HG02610 (cell line): Measurements from ENCODE around the gene PRKCH.

Experiments
- ATAC-seq: cut with Tn5 transposase; IDR thresholded peaks from one replicate; pipeline ENCODE4 v1.9.1; 2021; ENCODE audit warnings: mild to moderate bottlenecking, moderate library complexity; ENCODE audit not compliant: unreplicated experiment

PRKCH gene

DNA sequence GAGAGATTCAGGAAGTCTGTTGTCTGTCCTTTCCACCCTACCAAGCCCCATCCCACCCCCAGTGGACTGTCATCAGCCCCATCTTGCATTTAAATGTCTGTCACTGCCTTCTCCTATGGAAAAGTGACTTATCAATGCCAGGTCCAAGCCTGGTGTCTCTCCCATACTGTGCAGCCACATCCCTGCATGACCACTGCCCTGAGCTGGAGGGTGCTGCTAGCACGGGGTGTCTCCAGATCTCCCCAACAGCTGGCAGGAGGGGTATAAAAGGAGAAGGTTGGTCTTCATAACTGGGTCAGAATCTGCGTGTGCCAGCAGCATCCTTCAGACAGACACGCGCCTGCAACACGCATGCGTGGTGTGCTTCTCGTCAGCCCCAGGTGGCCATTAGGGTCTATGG is 219.6 kb downstream of the PRKCH start:
- ATAC-seq = no peak

DNA sequence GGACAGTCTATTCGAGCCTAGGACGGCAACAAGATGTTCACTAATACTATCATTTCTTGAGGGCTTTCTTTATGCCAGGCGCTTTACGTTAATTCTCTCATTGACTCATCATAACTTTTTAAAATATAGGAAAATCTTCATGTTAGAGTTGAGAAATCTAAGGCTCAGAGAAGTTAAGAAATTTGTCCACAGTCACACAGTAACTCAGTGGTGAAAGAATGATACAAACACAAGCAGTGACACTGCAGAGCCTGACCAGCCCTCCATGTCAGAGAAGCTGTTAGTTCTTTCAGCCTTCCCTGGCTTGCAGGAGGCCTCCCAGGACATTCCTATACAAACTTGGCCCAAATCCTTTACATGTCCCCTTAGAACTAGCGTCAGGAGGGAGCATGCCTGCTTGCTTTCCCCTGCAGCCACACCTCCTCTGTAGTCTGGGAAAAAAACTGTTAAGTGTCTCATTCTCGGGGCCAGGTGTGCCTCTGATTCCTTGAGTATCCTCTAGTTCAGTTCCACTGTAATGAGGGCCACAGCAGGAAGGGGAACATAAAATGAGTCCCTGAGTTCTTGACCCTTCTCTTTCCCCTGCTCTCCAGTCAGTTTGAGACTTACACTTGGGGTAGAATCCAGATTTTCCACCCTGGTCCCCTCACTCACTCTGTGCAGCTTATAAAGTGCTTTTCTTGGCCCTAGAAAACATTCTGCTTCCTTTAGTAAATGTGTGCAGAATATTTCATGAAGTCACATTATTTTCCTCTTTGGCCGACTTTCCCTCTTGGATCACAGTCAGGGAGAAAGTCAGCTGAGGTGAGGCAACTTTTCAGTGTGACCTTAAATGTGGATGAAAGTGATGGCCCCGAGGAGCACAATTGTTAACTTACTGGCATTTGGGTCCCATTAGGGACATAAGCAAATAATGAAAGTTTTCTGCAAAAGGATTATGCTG is 221.7 kb downstream of the PRKCH start:
- no peak for ATAC-seq

DNA sequence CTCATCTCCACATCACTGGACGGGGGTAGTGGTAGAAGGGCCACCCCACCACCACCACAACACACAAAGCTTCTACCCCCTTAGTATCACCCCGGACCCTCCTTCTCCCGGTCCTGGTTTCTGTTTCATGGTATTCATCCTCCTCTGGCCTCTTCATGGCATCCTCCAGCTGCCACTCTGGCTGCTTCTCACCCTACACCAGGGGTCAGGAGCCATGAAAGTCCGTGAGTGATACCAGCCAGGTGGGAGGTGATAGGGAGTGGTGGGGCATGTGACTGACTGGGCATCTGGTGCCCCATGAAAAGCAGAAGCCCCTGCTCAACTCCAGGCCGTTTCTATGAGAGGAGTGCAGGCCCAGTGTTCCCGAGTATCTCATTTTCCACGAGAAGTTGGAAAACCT is 222.6 kb downstream of the PRKCH start:
- ATAC-seq = no peak

DNA sequence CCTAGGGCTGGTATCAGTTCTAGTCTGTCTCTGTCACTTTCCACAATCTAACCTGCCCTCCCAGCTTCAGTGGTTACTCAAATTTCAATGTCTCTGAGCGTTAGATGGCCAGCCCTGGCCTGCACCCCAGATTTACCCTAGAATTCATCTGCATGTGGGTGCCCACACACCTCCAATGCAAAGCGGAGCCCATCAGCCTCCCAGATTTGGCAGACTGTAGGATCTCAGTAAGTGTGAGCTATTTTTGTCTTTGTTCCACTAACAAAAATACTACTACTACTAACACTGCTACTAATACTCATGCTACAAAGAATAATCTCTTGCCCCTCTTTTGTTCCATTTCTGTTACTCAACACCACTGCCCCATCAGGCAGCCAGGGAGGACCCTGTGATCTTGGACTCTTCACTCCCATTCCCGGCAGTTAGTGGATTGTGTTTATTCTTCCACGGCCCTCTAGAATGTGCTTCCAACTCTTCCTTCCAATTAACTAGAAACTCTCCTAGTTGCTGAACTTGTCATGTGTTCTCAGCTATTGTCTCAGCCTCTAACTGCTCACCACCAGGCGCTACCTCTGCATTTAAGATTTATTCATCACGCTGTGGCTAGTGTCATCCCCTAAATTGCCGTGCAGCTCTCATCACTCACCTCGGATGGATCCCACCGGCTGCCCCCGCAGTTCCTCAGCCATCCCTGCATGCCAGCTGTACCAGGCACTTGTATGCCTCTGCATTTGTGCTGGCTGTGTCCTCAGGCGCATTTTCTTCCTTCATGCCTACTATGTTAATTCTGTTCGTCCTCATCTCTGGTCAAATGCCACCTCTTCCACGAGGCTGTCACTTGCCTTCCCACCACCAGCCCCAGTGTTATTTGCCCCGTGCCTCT is 223.3 kb downstream of the PRKCH start:
- ATAC-seq = no peak

DNA sequence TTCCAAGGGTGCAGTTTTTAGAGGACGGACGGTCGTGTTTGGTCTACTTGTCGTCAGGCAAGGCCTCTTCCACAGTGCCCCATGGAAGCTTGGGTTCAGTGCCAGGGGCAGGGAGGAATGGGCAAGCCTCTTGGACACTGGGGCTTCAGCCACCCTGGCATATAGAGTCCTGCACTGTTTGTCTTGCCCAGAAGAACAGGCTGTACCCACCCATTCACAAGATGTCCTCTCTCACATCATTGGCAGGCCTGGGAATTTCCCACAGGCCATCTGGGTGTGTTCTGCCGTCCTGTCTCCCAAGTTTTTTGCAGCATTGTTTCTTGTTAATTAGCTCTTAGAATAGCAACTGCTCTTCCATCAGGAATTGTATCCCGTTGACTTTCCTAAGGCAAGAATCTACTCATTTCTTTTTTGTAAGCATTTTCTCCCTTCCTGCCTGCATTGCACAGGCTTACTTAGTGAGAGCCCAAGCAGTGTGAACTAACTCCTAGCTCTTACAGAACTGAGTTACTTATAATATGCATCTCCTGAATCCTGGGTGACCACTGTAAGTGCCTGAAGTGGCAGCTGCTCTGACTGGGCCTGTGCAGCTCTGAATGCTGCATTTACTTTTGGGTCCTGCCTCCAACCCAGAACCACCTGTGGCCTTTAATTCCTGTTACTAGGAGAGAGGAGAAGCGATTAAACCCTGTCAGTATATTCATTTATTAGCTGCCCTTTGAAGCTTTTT is 224.5 kb downstream of the PRKCH start:
- ATAC-seq = no peak

DNA sequence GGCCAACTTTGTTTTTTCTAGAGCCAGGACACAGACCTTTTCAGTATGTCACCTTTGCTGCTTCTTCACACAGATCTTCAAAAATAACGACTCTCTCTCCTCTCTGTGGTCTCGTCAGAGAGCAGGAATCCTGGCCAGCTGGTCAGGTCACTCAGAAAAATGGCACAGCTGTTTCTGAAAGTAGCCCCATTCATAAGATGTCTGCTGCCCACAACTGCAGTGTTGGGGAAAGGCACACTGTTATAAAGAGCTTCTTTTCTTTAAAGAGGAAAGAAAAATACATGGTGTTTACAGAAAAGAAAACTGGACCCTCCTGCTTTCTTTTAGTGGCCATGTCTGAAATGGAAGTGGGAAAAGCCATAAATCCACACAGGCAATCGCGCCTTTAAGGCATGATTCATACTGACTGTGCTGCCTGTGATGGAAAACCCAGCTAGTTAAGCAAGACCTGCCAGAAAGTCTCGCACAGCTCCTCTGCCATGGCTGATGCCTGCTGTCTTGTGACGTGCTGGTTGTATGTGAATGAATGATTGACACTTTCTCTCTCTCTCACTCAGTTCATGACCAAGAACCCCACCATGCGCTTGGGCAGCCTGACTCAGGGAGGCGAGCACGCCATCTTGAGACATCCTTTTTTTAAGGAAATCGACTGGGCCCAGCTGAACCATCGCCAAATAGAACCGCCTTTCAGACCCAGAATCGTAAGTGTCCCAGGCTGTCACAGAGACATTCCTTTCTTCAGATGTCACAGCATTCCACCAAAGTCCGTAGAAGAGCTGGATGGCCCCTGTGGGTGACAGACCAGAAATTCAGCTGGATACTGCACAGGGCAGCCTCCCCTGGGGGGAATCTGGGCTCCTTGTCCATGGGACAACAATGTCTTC is 226.0 kb downstream of the PRKCH start:
- no peak for ATAC-seq

DNA sequence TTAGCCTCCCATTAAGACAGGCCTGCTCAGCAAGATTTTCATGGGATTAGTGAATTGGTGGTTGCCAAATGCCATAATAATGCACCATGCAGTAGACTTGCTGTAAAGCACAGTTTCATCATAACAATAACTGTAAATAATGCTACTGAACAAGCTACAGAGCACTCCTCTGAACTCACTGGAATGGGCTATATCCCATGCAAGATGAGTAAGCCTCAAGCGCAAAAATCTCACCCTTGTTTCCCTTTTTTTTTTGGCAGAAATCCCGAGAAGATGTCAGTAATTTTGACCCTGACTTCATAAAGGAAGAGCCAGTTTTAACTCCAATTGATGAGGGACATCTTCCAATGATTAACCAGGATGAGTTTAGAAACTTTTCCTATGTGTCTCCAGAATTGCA is 228.0 kb downstream of the PRKCH start:
- no peak for ATAC-seq

DNA sequence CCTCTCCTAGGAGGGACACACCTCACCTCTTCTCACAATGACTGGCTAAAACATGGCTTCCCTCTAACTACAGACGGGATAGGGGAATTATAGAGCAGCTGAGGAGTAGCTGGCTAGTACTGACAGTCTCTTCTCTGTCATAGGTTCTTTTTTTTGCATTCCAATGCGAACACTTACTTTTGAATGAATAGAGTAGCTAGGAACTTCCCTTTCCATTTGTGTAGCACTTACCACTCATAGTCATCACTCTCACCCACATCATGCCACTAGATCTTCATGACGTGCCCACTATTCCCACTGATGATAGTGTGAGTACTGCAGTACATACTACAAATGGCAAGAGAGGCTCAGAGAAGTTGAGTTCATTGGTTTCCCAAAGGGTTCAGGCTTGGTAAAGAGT is 230.0 kb downstream of the PRKCH start:
- no peak for ATAC-seq

DNA sequence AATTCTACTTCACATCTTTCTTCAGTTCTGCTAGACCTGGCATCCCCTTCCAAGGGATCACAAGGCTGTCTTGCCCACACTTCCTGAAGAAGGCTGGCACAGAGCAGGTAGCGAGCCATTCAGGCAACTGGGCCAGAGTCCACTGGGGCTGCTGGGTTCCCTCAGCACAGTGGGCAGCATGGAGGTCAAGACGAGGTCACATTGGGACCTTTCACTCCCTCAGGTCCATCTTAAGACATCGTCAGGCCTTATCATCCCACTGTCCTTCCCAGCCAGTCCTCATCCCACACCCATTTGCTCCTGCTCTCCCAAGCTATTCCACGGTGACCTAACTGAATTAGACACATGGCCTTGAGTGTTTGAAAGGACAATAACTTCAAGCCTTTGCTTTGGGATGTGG is 230.9 kb downstream of the PRKCH start:
- ATAC-seq = no peak

DNA sequence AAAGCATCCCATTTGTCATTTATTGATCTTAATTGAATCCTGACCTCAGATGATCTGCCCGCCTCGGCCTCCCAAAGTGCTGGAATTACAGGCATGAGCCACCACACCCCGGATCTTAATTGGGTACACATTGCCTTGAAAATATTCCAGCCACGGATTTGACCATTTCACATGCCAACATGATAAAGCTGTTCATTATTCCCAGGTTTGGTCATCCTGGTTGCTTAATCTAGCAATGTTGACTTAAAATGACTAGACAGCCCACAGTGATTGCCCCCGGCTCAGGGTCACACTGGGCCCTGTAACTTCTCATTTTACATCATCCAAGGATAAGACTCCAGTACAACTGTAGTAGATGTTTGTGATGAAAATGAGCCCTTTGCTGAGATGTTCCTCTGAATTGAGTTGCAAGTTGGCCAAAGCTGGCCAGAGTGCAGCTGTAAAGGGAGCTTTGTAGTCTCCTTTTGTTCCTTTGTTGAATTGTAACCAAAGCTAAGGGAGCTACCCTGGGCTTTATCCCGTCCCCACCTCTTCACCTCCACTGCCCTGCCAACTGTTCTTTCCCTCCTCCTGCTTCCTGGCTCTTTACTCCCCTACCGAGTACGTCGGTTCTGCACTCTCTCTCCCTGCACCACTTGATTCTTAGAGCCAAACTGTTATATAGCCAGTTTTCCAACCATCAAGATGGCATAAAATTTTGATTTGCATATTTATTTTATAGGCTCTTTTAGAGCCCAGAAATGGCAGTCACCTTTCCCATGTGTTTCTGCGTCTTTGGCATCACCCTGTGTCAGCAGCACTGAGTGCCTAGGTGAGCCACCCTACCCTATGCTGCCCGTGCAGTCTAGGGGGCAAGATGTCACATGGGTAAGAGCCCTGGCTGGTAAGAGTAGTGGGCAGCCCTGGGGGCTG is 232.6 kb downstream of the PRKCH start:
- no peak for ATAC-seq

DNA sequence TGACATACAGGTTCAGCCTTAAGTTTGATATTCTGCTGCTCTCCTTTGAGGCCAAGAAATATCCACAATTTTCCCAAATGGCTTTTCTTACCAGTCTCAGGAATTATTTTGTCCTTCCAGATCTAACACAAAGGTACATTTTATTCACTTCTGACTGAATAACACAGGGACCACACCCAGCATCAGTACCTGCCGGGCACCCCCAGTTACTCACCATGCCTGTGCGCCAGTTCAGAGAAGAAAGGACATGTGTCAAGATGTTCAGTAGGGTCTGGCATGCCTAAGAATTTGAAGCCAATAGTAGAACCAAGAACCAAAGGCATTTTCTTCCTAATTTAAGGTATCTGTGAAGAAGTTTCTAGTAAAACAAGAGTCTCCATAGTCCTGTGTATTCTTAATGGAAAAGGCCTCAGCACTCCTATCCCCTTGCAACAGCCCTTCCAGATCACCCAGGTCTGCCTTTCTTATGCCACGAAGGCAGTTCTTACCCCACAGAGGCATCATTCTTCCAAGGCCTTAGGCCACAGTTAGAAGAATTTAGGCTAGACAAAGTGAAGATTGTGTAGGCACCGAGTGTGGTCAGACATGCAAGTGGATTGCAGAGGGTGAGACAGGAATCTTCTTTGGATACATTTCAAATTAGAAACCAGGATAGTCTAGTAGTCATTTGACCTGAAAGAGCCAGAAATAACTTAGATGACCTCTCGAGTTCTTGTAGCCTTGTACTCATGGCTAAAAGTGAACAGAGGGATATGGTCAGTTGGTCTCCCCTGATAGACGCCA is 233.9 kb downstream of the PRKCH start:
- ATAC-seq = no peak

DNA sequence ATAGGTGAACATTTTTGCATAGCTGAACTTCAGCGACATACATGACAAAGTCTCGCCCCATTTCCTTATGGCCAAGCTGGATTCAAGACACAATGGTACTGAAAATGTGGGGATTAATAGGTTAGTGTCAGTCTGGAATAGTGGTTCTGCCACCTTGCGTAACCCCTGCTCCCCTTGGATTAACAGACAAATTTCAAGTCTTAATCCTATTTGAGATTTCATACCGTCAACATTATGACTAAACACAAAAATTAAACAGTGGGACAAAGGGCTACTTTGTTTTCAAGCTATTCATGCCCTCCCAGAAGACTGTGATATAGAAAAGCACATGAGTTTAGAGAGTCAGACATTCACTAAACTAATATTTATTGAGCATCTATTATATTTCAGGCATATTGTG is 235.1 kb downstream of the PRKCH start:
- no peak for ATAC-seq

DNA sequence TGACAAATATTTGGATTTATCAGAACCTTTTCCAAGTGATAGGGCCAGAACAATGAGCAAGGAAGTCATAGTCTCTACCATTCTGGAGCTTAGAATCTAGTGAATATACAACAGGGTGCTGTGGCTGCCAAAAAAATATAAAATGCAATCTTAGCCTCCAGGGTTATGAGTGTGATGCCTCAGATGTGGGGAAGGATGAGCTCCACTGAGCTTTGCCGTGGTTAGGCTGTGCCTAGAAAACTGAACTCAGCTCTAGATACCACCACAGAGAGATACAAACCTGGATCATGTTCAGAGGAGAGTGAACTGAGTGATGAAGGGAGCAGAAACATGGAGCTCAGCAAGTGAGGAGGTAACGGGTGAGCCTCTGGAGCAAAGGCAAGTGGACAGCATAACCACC is 235.9 kb downstream of the PRKCH start:
- ATAC-seq = no peak

DNA sequence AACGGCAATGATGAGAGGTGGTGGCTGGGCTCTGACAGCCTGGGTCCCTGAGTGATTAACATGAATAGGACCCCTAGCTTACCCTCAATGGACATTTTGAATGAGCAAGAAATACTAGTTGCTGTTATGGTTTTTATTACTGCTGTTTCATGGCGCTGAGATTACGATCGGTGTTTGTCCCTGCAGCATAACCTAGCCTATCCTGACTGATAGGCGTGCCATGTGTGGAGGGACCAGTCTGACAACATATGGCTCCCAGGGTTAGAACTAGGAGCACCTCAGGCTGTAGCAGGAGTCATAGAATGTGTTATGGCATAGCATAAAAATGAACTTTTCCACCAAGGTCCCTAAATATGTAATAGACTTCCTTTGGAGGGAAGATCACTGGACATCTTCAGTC is 236.5 kb downstream of the PRKCH start:
- no peak for ATAC-seq

DNA sequence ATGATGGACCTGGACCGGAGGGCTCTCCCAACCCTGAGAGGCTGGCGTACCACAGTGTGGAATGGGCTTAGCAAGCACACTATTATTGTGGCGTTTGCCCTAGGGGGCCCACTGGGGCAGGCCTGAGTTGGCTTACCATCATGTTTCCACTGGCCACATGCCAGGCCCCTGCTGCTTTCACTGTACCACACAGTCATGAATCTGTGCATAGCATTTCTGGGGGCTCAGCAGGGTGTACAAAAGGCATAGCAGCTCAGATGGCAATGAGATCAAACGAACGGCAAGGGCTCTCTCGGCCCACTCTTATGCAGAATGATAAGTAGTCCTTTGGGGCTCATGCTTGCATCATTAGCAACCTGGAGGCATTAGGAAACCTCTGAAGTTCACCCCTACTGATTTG is 236.9 kb downstream of the PRKCH start:
- ATAC-seq = no peak

DNA sequence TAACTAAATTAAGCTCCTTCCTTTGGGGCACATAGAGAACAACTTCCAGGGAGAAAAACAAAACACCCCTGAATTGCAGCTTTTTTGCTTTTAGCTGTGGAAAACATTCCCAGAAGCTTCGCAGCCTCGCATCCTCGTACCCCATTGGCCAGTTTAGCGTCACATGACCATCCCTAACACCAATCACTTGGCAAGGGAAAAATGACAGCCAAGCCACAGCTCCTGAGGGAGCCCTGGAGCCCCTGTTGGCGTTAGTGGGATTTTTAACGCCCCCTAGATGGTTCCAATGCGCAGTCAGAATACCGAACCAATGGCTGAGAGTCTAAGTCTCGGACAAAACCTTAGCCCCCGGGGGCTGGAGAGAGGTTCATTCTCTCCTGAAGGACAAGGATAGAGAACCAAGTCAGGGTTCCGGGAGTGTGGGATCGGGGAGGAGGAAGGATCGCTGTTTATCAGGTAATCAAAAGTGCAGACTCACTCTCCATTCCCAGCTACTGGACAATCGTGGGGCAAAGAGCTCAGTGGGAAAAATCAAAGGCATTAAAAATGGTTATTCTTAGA is 238.3 kb downstream of the PRKCH start:
- no peak for ATAC-seq

DNA sequence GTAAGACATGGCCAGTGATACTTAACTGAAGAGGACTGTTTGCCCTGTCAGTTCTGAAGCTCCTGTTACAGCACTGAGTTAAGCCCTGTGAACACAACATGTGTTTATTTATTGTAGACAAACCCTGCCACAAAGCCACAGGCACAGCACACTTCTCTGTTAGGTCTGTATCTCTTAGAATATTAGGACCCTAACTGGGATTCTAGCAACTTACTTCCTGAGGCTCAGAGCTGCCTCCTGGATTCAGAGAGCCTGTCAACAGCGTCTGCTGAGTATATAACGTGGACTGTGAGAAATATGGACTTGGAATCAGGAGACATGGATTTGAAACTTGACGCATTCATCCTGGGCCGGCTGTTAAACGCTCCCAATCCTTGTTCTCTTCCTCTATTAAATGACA is 238.9 kb downstream of the PRKCH start:
- ATAC-seq = no peak

DNA sequence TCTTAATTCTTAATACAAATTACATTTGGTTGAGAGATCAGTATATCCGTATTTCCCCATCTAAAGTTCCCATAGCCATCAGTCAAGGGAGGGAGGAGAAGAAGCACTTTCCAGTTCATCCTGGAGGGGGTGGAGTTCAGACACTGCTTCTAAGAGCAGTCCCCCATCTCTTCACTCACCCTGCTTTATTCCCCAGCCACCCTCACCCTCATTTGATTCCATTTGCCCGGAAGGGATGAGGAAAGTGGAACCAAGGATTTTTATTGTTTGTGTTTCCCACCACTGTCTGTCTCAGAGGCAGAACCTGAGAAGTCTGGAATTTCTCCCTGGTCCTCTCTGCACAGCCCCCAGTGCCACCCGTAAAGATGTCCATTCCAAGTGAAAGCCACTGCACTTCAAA is 239.7 kb downstream of the PRKCH start:
- ATAC-seq = no peak
